Gastrocnemius medialis (tissue), 4 donors: ENCODE results near the gene EVC2.

ENCODE experiments used
- CTCF ChIP-seq, 5 experiments: fragments of 450-650 bp in 3 of 5; fragments of 200-600 bp in 2 of 5; sonication (generic) in 2 of 5; IDR thresholded peaks in 4 of 5; conservative IDR thresholded peaks in 1 of 5; 1 replicate in 4 of 5; 2 replicates in 1 of 5; pipeline ENCODE4 v1.5.1; 2016 to 2019; ENCODE audit warnings: antibody characterized with exemption in 5 of 5, mild to moderate bottlenecking in 3 of 5, moderate library complexity in 3 of 5
- POLR2A ChIP-seq, 2 donors: fragments of 450-650 bp; IDR thresholded peaks; one replicate each; pipeline ENCODE4 v1.6.1; 2017; ENCODE audit warnings: antibody characterized with exemption in 2 of 2, mild to moderate bottlenecking in 2 of 2, moderate library complexity in 2 of 2

- no peak for TF ChIP-seq CTCF (IDR thresholded peaks at IDR 0.05 in 4 of 5, conservative IDR thresholded peaks at IDR 0.05 in 1 of 5)
- no peak for TF ChIP-seq POLR2A (IDR thresholded peaks at IDR 0.05)
Observed at GRCh38 chr4:5539584-5539983, 168.8 kb downstream of the EVC2 start.
